HL-60 (cell line): Measurements from ENCODE around the gene GPATCH1.

ENCODE experiments used
- GABPA ChIP-seq: IDR thresholded peaks from 2 replicates; pipeline ENCODE4 v1.6.1; 2012; ENCODE audit warnings: low read depth
- POLR2AphosphoS5 ChIP-seq: IDR thresholded peaks from 2 replicates; pipeline ENCODE4 v1.6.1; 2012; ENCODE audit warnings: low read depth

GRCh38 chr19:33163481-33163880 lies 82.5 kb downstream of the GPATCH1 start:
- no peak for TF ChIP-seq POLR2AphosphoS5
- no peak for TF ChIP-seq GABPA
